ENCODE measurements around the gene UNC5C. TPM values are rescaled to one million over a fixed set of nuclear protein-coding genes. Genes with fewer than 3 reads are reported as not detected.

Gene UNC5C
- total RNA-seq, 1 donor from 2014 or later = 0.70 TPM

GRCh38 chr4:95317085-95317793 lies 231.5 kb downstream of the UNC5C start:
- DNase-seq (ENCODE audit: extremely low spot score, unreplicated experiment) = no peak
- no peak for TF ChIP-seq CTCF (IDR thresholded peaks at IDR 0.05)
- Mint-ChIP-seq H3K4me1 (ENCODE audit: unreplicated experiment) (no peaks in the 10 kb centered on the region), H3K27me3 (ENCODE audit: unreplicated experiment) (peaks cover 5% of the 10 kb centered on the region), H3K27ac (ENCODE audit: unreplicated experiment) (no peak overlapping the region), H3K36me3 (ENCODE audit: unreplicated experiment) (no peaks in the 10 kb centered on the region), H3K4me3 (ENCODE audit: unreplicated experiment) (no peak overlapping the region), H3K9me3 (ENCODE audit: unreplicated experiment) (no peaks in the 10 kb centered on the region)

GRCh38 chr4:95314573-95314972 lies 234.2 kb downstream of the UNC5C start:
- H3K4me1 Mint-ChIP-seq (ENCODE audit: unreplicated experiment) = no peaks in the 10 kb centered on the region
- H3K27ac Mint-ChIP-seq (ENCODE audit: unreplicated experiment) = no peak overlapping the region
- no peak overlapping the region for H3K4me3 Mint-ChIP-seq (ENCODE audit: unreplicated experiment)
- no peaks in the 10 kb centered on the region for H3K36me3 Mint-ChIP-seq (ENCODE audit: unreplicated experiment)
- no peaks in the 10 kb centered on the region for H3K9me3 Mint-ChIP-seq (ENCODE audit: unreplicated experiment)
- H3K27me3 Mint-ChIP-seq (ENCODE audit: unreplicated experiment) = peaks cover 6% of the 10 kb centered on the region
- no peak for TF ChIP-seq CTCF (IDR thresholded peaks at IDR 0.05)
- no peak for DNase-seq (ENCODE audit: extremely low spot score, unreplicated experiment)

GRCh38 chr4:95304898-95305297 lies 243.9 kb downstream of the UNC5C start:
- H3K27me3 Mint-ChIP-seq (ENCODE audit: unreplicated experiment) = no peaks in the 10 kb centered on the region
- no peaks in the 10 kb centered on the region for H3K9me3 Mint-ChIP-seq (ENCODE audit: unreplicated experiment)
- DNase-seq (ENCODE audit: extremely low spot score, unreplicated experiment) = no peak
- no peak for TF ChIP-seq CTCF (IDR thresholded peaks at IDR 0.05)
- H3K4me3 Mint-ChIP-seq (ENCODE audit: unreplicated experiment) = no peak overlapping the region
- peaks cover 1% of the 10 kb centered on the region for H3K4me1 Mint-ChIP-seq (ENCODE audit: unreplicated experiment)
- no peaks in the 10 kb centered on the region for H3K36me3 Mint-ChIP-seq (ENCODE audit: unreplicated experiment)
- no peak overlapping the region for H3K27ac Mint-ChIP-seq (ENCODE audit: unreplicated experiment)

DNA sequence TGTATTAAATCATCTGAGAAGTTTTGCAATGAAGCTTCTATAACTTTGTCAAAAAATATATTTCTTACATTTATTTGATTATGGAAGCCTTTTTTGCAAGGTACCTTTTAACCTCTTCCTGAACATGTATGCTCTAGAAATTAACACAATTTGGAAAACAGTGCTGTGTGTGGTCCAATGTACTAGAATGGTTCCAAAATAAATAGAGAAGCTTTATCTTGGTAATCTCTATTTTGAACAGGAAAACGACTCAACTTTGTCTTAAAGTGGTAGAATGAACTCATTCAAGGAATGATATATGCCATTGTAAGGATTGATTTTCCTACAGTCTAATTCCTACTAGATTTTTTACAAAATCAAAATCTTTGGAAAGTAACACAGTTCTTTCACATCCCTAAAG lies 248.5 kb downstream of the UNC5C start:
- no peak overlapping the region for H3K4me3 Mint-ChIP-seq (ENCODE audit: unreplicated experiment)
- peaks cover 1% of the 10 kb centered on the region for H3K4me1 Mint-ChIP-seq (ENCODE audit: unreplicated experiment)
- H3K9me3 Mint-ChIP-seq (ENCODE audit: unreplicated experiment) = peaks cover 8% of the 10 kb centered on the region
- no peaks in the 10 kb centered on the region for H3K36me3 Mint-ChIP-seq (ENCODE audit: unreplicated experiment)
- no peaks in the 10 kb centered on the region for H3K27me3 Mint-ChIP-seq (ENCODE audit: unreplicated experiment)
- no peak overlapping the region for H3K27ac Mint-ChIP-seq (ENCODE audit: unreplicated experiment)
- no peak for TF ChIP-seq CTCF (IDR thresholded peaks at IDR 0.05)
- no peak for DNase-seq (ENCODE audit: extremely low spot score, unreplicated experiment)

- no peak for DNase-seq (ENCODE audit: extremely low spot score, unreplicated experiment)
- Mint-ChIP-seq H3K36me3 (ENCODE audit: unreplicated experiment) (no peaks in the 10 kb centered on the region), H3K9me3 (ENCODE audit: unreplicated experiment) (peaks cover 8% of the 10 kb centered on the region), H3K27ac (ENCODE audit: unreplicated experiment) (no peak overlapping the region), H3K4me3 (ENCODE audit: unreplicated experiment) (no peak overlapping the region), H3K4me1 (ENCODE audit: unreplicated experiment) (peaks cover 4% of the 10 kb centered on the region), H3K27me3 (ENCODE audit: unreplicated experiment) (no peaks in the 10 kb centered on the region)
- no peak for TF ChIP-seq CTCF (IDR thresholded peaks at IDR 0.05)
Measured at GRCh38 chr4:95296052-95296451, 252.7 kb downstream of the UNC5C start.

Data from osteocyte (in vitro differentiated cells).